ENCODE data around the gene IQSEC1. TPM values are rescaled to one million over a fixed set of nuclear protein-coding genes. Genes with fewer than 3 reads are reported as not detected.

Gene IQSEC1
- total and polyA plus RNA-seq, 2 donors (not counting 3 experiments of a cell fraction or from before 2014, with no cell fraction given) = 5.2 to 18.0 TPM

GRCh38 chr3:13054341-13055285 lies 18.6 kb downstream of the IQSEC1 start:
- dilution Hi-C loops (cut with MboI; ENCODE audit: extremely low pct_ligation_motif_present, low sequenced_read_pairs) = no loop called here
- CTCF ChIA-PET = no interaction called here

More at GRCh38 chr3:13054341-13055285, 18.6 kb downstream of the IQSEC1 start:
- no peaks in the 10 kb centered on the region for H3K9me3 ChIP-seq (replicated peaks; ENCODE audit: control insufficient read depth, insufficient read depth, low read length)
- H3K9me1 ChIP-seq (replicated peaks; ENCODE audit: control insufficient read depth, extremely low read depth, insufficient read depth, low read length) = no peaks in the 10 kb centered on the region
- H3K9ac ChIP-seq (replicated peaks; ENCODE audit: extremely low read depth, insufficient read depth, low read length) = no peak overlapping the region
- intact Hi-C loops (cut with micrococcal nuclease) = no loop called here
- no peaks in the 10 kb centered on the region for H3K27me3 ChIP-seq (ENCODE audit: control insufficient read depth in 2 of 2, insufficient read depth in 2 of 2, low read length in 2 of 2)
- no peak overlapping the region for H2AFZ ChIP-seq (ENCODE audit: low read depth, low read length)
- H4K20me1 ChIP-seq (replicated peaks; ENCODE audit: control insufficient read depth, extremely low read depth, insufficient read depth, low read length) = no peaks in the 10 kb centered on the region
- no peaks in the 10 kb centered on the region for H3K79me2 ChIP-seq (ENCODE audit: control insufficient read depth, insufficient read depth, low read length)
- H3K27ac ChIP-seq (ENCODE audit: insufficient read depth, low read depth, low read length) = no peak overlapping the region
- BruUV-seq (replicated peaks) = no TSS peak
- no peak for DNase-seq (ENCODE audit: low read depth, low spot score)
- POLR2A ChIA-PET = no interaction called here
- TF ChIP-seq JUN (IDR thresholded peaks at IDR 0.05; ENCODE audit: borderline replicate concordance, insufficient read depth, insufficient read length, low read depth) (no peak), POLR2A (IDR thresholded peaks at IDR 0.05; ENCODE audit: low read depth, low read length) (no peak), POLR2AphosphoS5 (IDR thresholded peaks at IDR 0.05; ENCODE audit: insufficient read depth, low read depth, low read length) (no peak), EZH2 (IDR thresholded peaks at IDR 0.05; ENCODE audit: borderline replicate concordance, low read depth, low read length, severe bottlenecking) (no peak), FOS (IDR thresholded peaks at IDR 0.05; ENCODE audit: borderline replicate concordance, insufficient read depth, low read length) (no peak), MAX (IDR thresholded peaks at IDR 0.05; ENCODE audit: insufficient read depth, insufficient read length) (no peak), GATA2 (IDR thresholded peaks at IDR 0.05; ENCODE audit: insufficient read depth, insufficient read length, low read depth, low read length) (no peak), MYC (IDR thresholded peaks at IDR 0.05; ENCODE audit: low read depth, low read length) (no peak)
- TF ChIP-seq, protein P1, sequence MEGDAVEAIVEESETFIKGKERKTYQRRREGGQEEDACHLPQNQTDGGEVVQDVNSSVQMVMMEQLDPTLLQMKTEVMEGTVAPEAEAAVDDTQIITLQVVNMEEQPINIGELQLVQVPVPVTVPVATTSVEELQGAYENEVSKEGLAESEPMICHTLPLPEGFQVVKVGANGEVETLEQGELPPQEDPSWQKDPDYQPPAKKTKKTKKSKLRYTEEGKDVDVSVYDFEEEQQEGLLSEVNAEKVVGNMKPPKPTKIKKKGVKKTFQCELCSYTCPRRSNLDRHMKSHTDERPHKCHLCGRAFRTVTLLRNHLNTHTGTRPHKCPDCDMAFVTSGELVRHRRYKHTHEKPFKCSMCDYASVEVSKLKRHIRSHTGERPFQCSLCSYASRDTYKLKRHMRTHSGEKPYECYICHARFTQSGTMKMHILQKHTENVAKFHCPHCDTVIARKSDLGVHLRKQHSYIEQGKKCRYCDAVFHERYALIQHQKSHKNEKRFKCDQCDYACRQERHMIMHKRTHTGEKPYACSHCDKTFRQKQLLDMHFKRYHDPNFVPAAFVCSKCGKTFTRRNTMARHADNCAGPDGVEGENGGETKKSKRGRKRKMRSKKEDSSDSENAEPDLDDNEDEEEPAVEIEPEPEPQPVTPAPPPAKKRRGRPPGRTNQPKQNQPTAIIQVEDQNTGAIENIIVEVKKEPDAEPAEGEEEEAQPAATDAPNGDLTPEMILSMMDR (IDR thresholded peaks at IDR 0.05; ENCODE audit: extremely low read depth in 1 of 2, insufficient read depth in 1 of 2, low read depth in 1 of 2, low read length in 2 of 2) = no peak
- H3K4me1 ChIP-seq (ENCODE audit: control insufficient read depth, extremely low read depth, insufficient read depth, low read length) = no peaks in the 10 kb centered on the region
- H3K4me2 ChIP-seq (ENCODE audit: insufficient read depth, low read length) = no peak overlapping the region
- H3K36me3 ChIP-seq (ENCODE audit: control insufficient read depth in 2 of 2, extremely low read depth in 1 of 2, insufficient read depth in 2 of 2, low read length in 2 of 2) = no peaks in the 10 kb centered on the region
- H3K4me3 ChIP-seq (replicated peaks in 1 of 3; ENCODE audit: insufficient read depth in 1 of 3, low read depth in 1 of 3, low read length in 3 of 3) = no peak overlapping the region
- FAIRE-seq = no peak
